ENCODE results near the gene PRKCE. TPM values are rescaled to one million over a fixed set of nuclear protein-coding genes. Genes with fewer than 3 reads are reported as not detected.

PRKCE gene
- total and polyA plus RNA-seq, 2 of the 8 experiments (the other 6 are each of a cell fraction or from before 2014, with no cell fraction given), result 0.54 to 2.1 TPM

GRCh38 chr2:46010223-46010924 is 358.9 kb downstream of the PRKCE start:
- H3K14ac ChIP-seq (ENCODE audit: insufficient read length), result no peak overlapping the region
- H3K79me2 ChIP-seq (ENCODE audit: control insufficient read depth in 1 of 2, insufficient read depth in 2 of 2, low read length in 2 of 2), result no peaks in the 10 kb centered on the region
- DNase-seq (ENCODE audit: low read depth in 1 of 2, low spot score in 2 of 2) (peak in 1 of 2 experiments; percentile 8), FAIRE-seq (no peak)
- H3K4me2 ChIP-seq (ENCODE audit: insufficient read depth in 1 of 2, low read depth in 2 of 2, low read length in 2 of 2), result no peak overlapping the region
- 92% methylated on average over 5 of the region's 5 CpGs; no CpG with 5 or more reads in 1 of the 2 experiments for WGBS, 2 experiments (ENCODE audit: extremely low coverage in 1 of 2, insufficient coverage in 1 of 2, insufficient read length in 1 of 2, insufficient replicate concordance in 2 of 2, low coverage in 1 of 2, low lambda C conversion rate in 2 of 2, missing lambda C conversion rate in 1 of 2)
- no peak overlapping the region for H4K5ac ChIP-seq (ENCODE audit: insufficient read length, low read depth, low read length)
- no peak overlapping the region for H3K27ac ChIP-seq (ENCODE audit: low read depth, low read length)
- no peak overlapping the region for H3K9ac ChIP-seq (replicated peaks in 1 of 4; ENCODE audit: extremely low read depth in 1 of 4, low read depth in 3 of 4, low read length in 3 of 4)
- H2BK120ac ChIP-seq (replicated peaks; ENCODE audit: low read depth, low read length), result no peak overlapping the region
- no peaks in the 10 kb centered on the region for H3K36me3 ChIP-seq (ENCODE audit: control insufficient read depth in 2 of 4, insufficient read depth in 4 of 4, low read length in 3 of 4)
- H3K4me3 ChIP-seq (ENCODE audit: extremely low read depth in 1 of 4, insufficient read depth in 2 of 4, low read depth in 3 of 4, low read length in 4 of 4), result no peak overlapping the region
- H3K9me3 ChIP-seq (ENCODE audit: insufficient read depth in 2 of 2, low read depth in 1 of 2, low read length in 1 of 2), result no peaks in the 10 kb centered on the region
- no peak overlapping the region for H3K56ac ChIP-seq (replicated peaks; ENCODE audit: insufficient read length, low read depth, low read length)
- H4K91ac ChIP-seq (replicated peaks; ENCODE audit: insufficient read length, low read length), result no peak overlapping the region
- CTCF ChIA-PET (ENCODE audit: partially characterized antibody), result interaction anchor here (0.6 to 2.3 kb wide), 25 partner anchors 8 to 450 kb away, joined by 3 to 25 read pairs (median 3); no protein-coding TSS in a partner anchor
- H3K4me1 ChIP-seq (replicated peaks in 1 of 4; ENCODE audit: control insufficient read depth in 3 of 4, insufficient read depth in 4 of 4, low read length in 3 of 4), result peaks cover 0 to 5% (median under 1%) of the 10 kb centered on the region in 4 experiments; a peak in 3 of 7 replicates
- H4K20me1 ChIP-seq (replicated peaks in 1 of 2; ENCODE audit: control insufficient read depth in 1 of 2, insufficient read depth in 2 of 2, low read length in 2 of 2), result no peaks in the 10 kb centered on the region
- no peaks in the 10 kb centered on the region for H3K79me1 ChIP-seq (ENCODE audit: low read depth, low read length)
- no peak overlapping the region for H3K18ac ChIP-seq (ENCODE audit: extremely low read depth, low read length)
- no peak overlapping the region for H3K4ac ChIP-seq (replicated peaks; ENCODE audit: insufficient read length, low read depth, low read length)
- H2AFZ ChIP-seq (ENCODE audit: low read length), result no peak overlapping the region
- no peak overlapping the region; the same call in 1 of the 2 replicates for H2BK20ac ChIP-seq (ENCODE audit: low read length)
- H3K27me3 ChIP-seq (replicated peaks in 1 of 4; ENCODE audit: control insufficient read depth in 3 of 4, extremely low read depth in 1 of 4, insufficient read depth in 3 of 4, low read length in 3 of 4), result no peaks in the 10 kb centered on the region
- no peak overlapping the region for H2AK5ac ChIP-seq (ENCODE audit: low read depth, low read length)
- H2BK12ac ChIP-seq (ENCODE audit: low read depth, low read length), result peak overlapping the region; percentile 55; the same call in 1 of the 2 replicates
- no peaks in the 10 kb centered on the region for H3K23me2 ChIP-seq (ENCODE audit: low read depth, low read length)
- H4K8ac ChIP-seq (ENCODE audit: extremely low read depth, insufficient read depth, low read length), result no peak overlapping the region
- H3K23ac ChIP-seq (ENCODE audit: insufficient read length), result no peak overlapping the region
- no peak overlapping the region for H2BK15ac ChIP-seq (ENCODE audit: low read length)
- POLR2A ChIA-PET (ENCODE audit: partially characterized antibody), result no interaction called here
- no peak overlapping the region for H2BK5ac ChIP-seq (ENCODE audit: low read depth, low read length)
- TF ChIP-seq JUND (IDR thresholded peaks at IDR 0.05; ENCODE audit: low read length) (no peak), USF2 (IDR thresholded peaks at IDR 0.05; ENCODE audit: low read length) (no peak), SIX5 (IDR thresholded peaks at IDR 0.05; ENCODE audit: low read depth, low read length) (no peak), RFX5 (IDR thresholded peaks at IDR 0.05; ENCODE audit: borderline replicate concordance, low read depth, low read length) (no peak), HDAC2 (IDR thresholded peaks at IDR 0.05; ENCODE audit: borderline replicate concordance in 1 of 2, low read depth in 2 of 2, low read length in 2 of 2) (no peak), POLR2AphosphoS5 (IDR thresholded peaks at IDR 0.05; ENCODE audit: low read depth, low read length) (no peak), TBP (IDR thresholded peaks at IDR 0.05; ENCODE audit: low read depth, low read length) (no peak), TAF1 (IDR thresholded peaks at IDR 0.05; ENCODE audit: low read depth, low read length) (no peak), TCF12 (IDR thresholded peaks at IDR 0.05; ENCODE audit: low read depth, low read length) (no peak), TAF7 (optimal IDR thresholded peaks at IDR 0.05; ENCODE audit: borderline replicate concordance, low read depth, low read length) (no peak), MAFK (IDR thresholded peaks at IDR 0.05; ENCODE audit: low read depth, low read length) (no peak), RXRA (IDR thresholded peaks at IDR 0.05; ENCODE audit: insufficient read depth, low read depth, low read length) (no peak), SIRT6 (IDR thresholded peaks at IDR 0.05; ENCODE audit: low read length) (no peak)
